Thyroid gland (tissue), 4 donors: Measurements from ENCODE around the gene PTRHD1.

Experiments
- POLR2A ChIP-seq, 2 donors: fragments of 450-650 bp; IDR thresholded peaks; one replicate each; pipeline ENCODE4 v1.6.1; 2017; ENCODE audit warnings: antibody characterized with exemption in 2 of 2, mild to moderate bottlenecking in 2 of 2, moderate library complexity in 1 of 2
- TF ChIP-seq, protein P1 (sequence below), 6 experiments: fragments of 200-600 bp in 3 of 6; fragments of 450-650 bp in 3 of 6; sonication (generic) in 3 of 6; IDR thresholded peaks; one replicate each; pipeline ENCODE4 v1.5.1; 2016 to 2019; ENCODE audit warnings: antibody characterized with exemption in 6 of 6, mild to moderate bottlenecking in 2 of 6, inconsistent platforms in 1 of 6, moderate library complexity in 1 of 6

DNA sequence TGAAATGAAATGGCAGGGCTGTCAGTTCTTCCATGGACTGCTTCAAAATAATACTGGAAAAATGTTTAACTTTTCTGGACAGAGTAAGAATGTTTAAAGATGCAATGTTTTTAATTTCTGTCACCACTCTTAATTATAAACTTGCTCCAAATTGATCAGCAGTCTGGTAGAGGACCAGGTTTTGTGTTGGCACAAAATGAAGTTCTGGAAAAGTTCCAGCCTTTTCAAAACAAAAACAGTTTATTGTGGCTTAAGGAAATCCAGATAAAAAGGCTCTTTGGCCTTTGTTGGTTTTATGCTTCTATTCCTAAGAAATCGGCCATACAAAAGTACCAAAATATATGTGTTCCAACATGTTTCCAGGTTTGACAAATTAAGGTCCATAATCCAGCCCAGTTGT, 48.8 kb downstream of the PTRHD1 start:
- TF ChIP-seq, protein P1, sequence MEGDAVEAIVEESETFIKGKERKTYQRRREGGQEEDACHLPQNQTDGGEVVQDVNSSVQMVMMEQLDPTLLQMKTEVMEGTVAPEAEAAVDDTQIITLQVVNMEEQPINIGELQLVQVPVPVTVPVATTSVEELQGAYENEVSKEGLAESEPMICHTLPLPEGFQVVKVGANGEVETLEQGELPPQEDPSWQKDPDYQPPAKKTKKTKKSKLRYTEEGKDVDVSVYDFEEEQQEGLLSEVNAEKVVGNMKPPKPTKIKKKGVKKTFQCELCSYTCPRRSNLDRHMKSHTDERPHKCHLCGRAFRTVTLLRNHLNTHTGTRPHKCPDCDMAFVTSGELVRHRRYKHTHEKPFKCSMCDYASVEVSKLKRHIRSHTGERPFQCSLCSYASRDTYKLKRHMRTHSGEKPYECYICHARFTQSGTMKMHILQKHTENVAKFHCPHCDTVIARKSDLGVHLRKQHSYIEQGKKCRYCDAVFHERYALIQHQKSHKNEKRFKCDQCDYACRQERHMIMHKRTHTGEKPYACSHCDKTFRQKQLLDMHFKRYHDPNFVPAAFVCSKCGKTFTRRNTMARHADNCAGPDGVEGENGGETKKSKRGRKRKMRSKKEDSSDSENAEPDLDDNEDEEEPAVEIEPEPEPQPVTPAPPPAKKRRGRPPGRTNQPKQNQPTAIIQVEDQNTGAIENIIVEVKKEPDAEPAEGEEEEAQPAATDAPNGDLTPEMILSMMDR (IDR thresholded peaks at IDR 0.05) = no peak
- no peak for TF ChIP-seq POLR2A (IDR thresholded peaks at IDR 0.05)
